Hair follicular keratinocyte (primary cell): Measurements from ENCODE around the gene GUCY2D. TPM values are rescaled to one million over a fixed set of nuclear protein-coding genes. Genes with fewer than 3 reads are reported as not detected.

Source experiments
- total RNA-seq: library from RNA; depleted of rRNA; stranded (reverse); fragments of >200 nt; gene quantifications from 2 replicates; pipeline ENCODE4 v1.2.3, GENCODE V29; 2015

Gene GUCY2D
- 0.04 and 0.16 TPM in 2 replicates for total RNA-seq

DNA sequence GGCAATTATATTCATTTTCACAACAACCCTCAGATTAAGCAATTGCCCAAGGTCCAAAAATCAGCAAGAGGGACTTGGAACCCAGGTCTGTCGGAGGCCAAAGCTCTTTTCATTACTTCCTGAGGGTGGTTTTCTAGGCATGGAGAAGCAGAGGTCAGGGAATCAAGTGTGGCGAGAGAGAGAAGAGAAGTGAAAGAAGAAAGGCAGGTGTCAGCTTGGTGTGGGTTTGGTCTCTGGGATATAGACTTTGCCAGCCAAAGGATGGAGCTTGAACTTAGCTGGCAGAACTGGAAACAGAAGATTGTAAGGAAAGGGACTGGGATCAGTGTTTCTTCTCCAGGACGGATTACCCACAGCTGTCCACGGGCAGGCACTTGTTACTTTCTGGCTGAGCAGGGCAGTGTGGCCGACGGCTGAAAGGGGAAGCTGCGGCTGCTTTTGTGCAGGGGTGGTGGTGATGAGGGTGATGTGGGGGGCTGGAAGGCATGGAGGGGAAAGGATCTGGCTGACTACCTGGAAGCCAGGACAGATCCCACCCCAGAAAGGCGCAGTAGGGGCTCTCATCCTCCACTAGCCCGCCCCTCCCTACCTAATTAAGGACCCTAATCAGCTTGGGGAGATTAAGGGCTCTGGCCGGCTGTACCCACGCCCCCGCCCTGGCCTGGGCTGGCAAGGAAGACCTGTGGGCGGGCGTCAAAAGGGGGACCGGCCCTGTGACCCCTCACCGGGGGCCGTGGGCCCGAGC lies at the start of gene GUCY2D:
Gene GUCY2D (plus strand): TSS at position 640 of the 745 bp plus-strand sequence. CDS start 433 bp downstream, outside the sequence.

DNA sequence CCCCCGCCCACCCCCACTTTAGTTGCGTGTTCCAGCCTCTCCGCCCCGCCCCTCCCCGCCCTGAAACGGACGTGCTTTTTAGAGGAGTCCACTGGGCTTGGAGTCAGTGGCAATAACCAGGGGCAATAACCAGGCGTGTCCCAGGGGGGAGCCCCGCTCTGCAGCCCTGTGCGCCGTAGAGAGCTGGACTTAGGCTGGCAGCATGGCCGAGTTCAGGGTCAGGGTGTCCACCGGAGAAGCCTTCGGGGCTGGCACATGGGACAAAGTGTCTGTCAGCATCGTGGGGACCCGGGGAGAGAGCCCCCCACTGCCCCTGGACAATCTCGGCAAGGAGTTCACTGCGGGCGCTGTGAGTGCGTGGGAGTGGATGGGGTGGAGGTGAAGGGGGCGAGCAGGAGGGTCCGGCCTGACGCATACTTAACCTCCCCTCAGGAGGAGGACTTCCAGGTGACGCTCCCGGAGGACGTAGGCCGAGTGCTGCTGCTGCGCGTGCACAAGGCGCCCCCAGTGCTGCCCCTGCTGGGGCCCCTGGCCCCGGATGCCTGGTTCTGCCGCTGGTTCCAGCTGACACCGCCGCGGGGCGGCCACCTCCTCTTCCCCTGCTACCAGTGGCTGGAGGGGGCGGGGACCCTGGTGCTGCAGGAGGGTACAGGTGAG lies 36.7 kb downstream of the GUCY2D start, which contains the start of gene ALOX15B:
Gene ALOX15B (plus strand): TSS at position 106 of the 657 bp plus-strand sequence. CDS start 97 bp downstream, at position 203.

Other genes with a start within 250 kb of the GUCY2D start
- 2.1 and 3.9 TPM in 2 replicates for gene KDM6B, start 168.4 kb upstream of the GUCY2D start, total RNA-seq
- 0.23 TPM in 1 of 2 replicates, not detected in the other for gene TMEM88, start 147.5 kb upstream of the GUCY2D start, total RNA-seq
- 70.1 and 79.4 TPM in 2 replicates for gene NAA38, start 145.1 kb upstream of the GUCY2D start, total RNA-seq
- gene CYB5D1, start 144.6 kb upstream of the GUCY2D start, total RNA-seq = 5.0 and 11.6 TPM in 2 replicates
- gene CHD3, start 113.8 kb upstream of the GUCY2D start, total RNA-seq = 52.9 and 57.0 TPM in 2 replicates
- 2.6 and 5.9 TPM in 2 replicates for gene RNF227, start 86.3 kb upstream of the GUCY2D start, total RNA-seq
- 0.38 and 1.3 TPM in 2 replicates for gene KCNAB3, start 72.8 kb upstream of the GUCY2D start, total RNA-seq
- gene TRAPPC1, start 70.7 kb upstream of the GUCY2D start, total RNA-seq = 67.7 and 72.3 TPM in 2 replicates
- 20.6 and 21.9 TPM in 2 replicates for gene CNTROB, start 70.4 kb upstream of the GUCY2D start, total RNA-seq
- 27.2 and 84.0 TPM in 2 replicates for gene ALOX15B, start 36.4 kb downstream of the GUCY2D start, total RNA-seq
- 0.15 and 2.7 TPM in 2 replicates for gene ALOX12B, start 85.1 kb downstream of the GUCY2D start, total RNA-seq
- gene ALOXE3, start 115.9 kb downstream of the GUCY2D start, total RNA-seq = 1.0 and 8.8 TPM in 2 replicates
- gene HES7, start 121.5 kb downstream of the GUCY2D start, total RNA-seq = 0.80 and 1.2 TPM in 2 replicates
- gene PER1, start 149.8 kb downstream of the GUCY2D start, total RNA-seq = 33.2 and 39.7 TPM in 2 replicates
- gene VAMP2, start 160.3 kb downstream of the GUCY2D start, total RNA-seq = 5.6 and 11.3 TPM in 2 replicates
- gene TMEM107, start 173.8 kb downstream of the GUCY2D start, total RNA-seq = 39.0 and 47.1 TPM in 2 replicates
- gene BORCS6, start 187.6 kb downstream of the GUCY2D start, total RNA-seq = 13.7 and 14.4 TPM in 2 replicates
- gene AURKB, start 208.0 kb downstream of the GUCY2D start, total RNA-seq = 21.2 and 98.5 TPM in 2 replicates
- 6.6 and 8.0 TPM in 2 replicates for gene CTC1, start 245.4 kb downstream of the GUCY2D start, total RNA-seq
- gene PFAS, start 246.7 kb downstream of the GUCY2D start, total RNA-seq = 17.4 and 30.5 TPM in 2 replicates